Smooth muscle cell (in vitro differentiated cells): ENCODE results near the gene EPHB2. TPM values are rescaled to one million over a fixed set of nuclear protein-coding genes. Genes with fewer than 3 reads are reported as not detected.

ENCODE experiments used
- DNase-seq: peaks from one replicate; lab custom pipeline; 2025; ENCODE audit not compliant: unreplicated experiment; lab: John Stamatoyannopoulos, UW
- H2AFZ ChIP-seq: fragments of 200-600 bp; sonication (generic); 2 replicates; pipeline ENCODE4 v1.6.0; 2016; ENCODE audit warnings: antibody characterized with exemption, low read depth, mild to moderate bottlenecking
- H3F3A ChIP-seq: fragments of 200-600 bp; sonication (generic); 2 replicates; pipeline ENCODE4 v1.6.0; 2017; ENCODE audit warnings: antibody characterized with exemption, low read depth
- H3K27ac ChIP-seq: fragments of 200-600 bp; sonication (generic); 2 replicates; pipeline ENCODE4 v1.5.1; 2016; ENCODE audit warnings: low read depth, mild to moderate bottlenecking
- H3K27me3 ChIP-seq: fragments of 200-600 bp; sonication (generic); 2 replicates; pipeline ENCODE4 v1.6.1; 2016; ENCODE audit warnings: low read depth, mild to moderate bottlenecking
- H3K36me3 ChIP-seq: fragments of 200-600 bp; sonication (generic); 2 replicates; pipeline ENCODE4 v1.5.1; 2016; ENCODE audit warnings: low read depth
- H3K4me1 ChIP-seq: fragments of 200-600 bp; sonication (generic); 2 replicates; pipeline ENCODE4 v1.5.1; 2016; ENCODE audit warnings: low read depth
- H3K4me2 ChIP-seq: fragments of 200-600 bp; sonication (generic); 2 replicates; pipeline ENCODE4 v1.6.0; 2016; ENCODE audit warnings: mild to moderate bottlenecking
- H3K4me3 ChIP-seq: fragments of 200-600 bp; sonication (generic); 2 replicates; pipeline ENCODE4 v1.5.1; 2016; ENCODE audit warnings: mild to moderate bottlenecking
- H3K79me2 ChIP-seq: fragments of 200-600 bp; sonication (generic); 2 replicates; pipeline ENCODE4 v1.6.0; 2016; ENCODE audit warnings: low read depth, mild to moderate bottlenecking
- H3K9ac ChIP-seq: fragments of 200-600 bp; sonication (generic); 2 replicates; pipeline ENCODE4 v1.6.0; 2016; ENCODE audit warnings: low read depth
- H3K9me3 ChIP-seq: fragments of 200-600 bp; sonication (generic); replicated peaks from 2 replicates; pipeline ENCODE4 v1.5.1; 2016; ENCODE audit warnings: low read depth
- H4K20me1 ChIP-seq: fragments of 200-600 bp; sonication (generic); 2 replicates; pipeline ENCODE4 v1.6.0; 2016; ENCODE audit warnings: low read depth
- WGBS: methylation state at CpG from one replicate; pipeline ENCODE4 v1.1.7; 2016; ENCODE audit warnings: low lambda C conversion rate; 5-methylcytosine and 5-hydroxymethylcytosine counted together
- polyA plus RNA-seq: library from polyadenylated mRNA; unstranded; fragments of >200 nt; fragmentation: Nextera tagmentation; extraction: Ambion mirVana; gene quantifications from 2 replicates; pipeline ENCODE4 v1.2.1, GENCODE V29; 2016
- total RNA-seq: library from RNA; depleted of rRNA; stranded (reverse); fragments of >200 nt; gene quantifications from 2 replicates; pipeline ENCODE4 v1.2.3, GENCODE V29; 2014
- TF ChIP-seq, protein P1 (sequence below): fragments of 200-600 bp; sonication (generic); IDR thresholded peaks from 2 replicates; pipeline ENCODE4 v1.5.1; 2017; ENCODE audit warnings: borderline replicate concordance, mild to moderate bottlenecking, antibody characterized with exemption; ENCODE audit not compliant: insufficient read depth, poor library complexity, severe bottlenecking

EPHB2 gene
- total and polyA plus RNA-seq, 2 experiments from 2014 or later: 1.1 to 6.7 TPM

DNA sequence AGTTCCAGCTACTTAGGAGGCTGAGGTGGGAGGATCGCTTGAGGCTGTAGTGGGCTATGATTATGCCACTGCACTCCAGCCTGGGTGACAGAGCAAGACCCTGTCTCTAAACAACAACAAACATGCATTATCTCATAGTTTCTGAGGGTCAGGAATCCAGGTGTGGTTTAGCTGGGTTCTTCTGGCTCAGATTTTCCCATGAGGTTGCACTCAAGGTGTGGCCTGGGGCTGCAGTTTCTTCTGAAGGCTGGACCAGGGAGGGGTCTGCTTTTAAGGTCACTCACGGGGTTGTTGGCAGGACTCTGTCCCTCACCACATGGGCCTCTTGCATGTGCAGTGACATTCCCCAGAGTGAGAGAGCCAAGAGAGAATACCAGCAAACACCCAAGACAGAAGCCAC is 77.0 kb downstream of the EPHB2 start:
- no peaks in the 10 kb centered on the region for H3K4me1 ChIP-seq
- no peak overlapping the region for H2AFZ ChIP-seq
- TF ChIP-seq, protein P1, sequence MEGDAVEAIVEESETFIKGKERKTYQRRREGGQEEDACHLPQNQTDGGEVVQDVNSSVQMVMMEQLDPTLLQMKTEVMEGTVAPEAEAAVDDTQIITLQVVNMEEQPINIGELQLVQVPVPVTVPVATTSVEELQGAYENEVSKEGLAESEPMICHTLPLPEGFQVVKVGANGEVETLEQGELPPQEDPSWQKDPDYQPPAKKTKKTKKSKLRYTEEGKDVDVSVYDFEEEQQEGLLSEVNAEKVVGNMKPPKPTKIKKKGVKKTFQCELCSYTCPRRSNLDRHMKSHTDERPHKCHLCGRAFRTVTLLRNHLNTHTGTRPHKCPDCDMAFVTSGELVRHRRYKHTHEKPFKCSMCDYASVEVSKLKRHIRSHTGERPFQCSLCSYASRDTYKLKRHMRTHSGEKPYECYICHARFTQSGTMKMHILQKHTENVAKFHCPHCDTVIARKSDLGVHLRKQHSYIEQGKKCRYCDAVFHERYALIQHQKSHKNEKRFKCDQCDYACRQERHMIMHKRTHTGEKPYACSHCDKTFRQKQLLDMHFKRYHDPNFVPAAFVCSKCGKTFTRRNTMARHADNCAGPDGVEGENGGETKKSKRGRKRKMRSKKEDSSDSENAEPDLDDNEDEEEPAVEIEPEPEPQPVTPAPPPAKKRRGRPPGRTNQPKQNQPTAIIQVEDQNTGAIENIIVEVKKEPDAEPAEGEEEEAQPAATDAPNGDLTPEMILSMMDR: no peak
- no peaks in the 10 kb centered on the region for H3K36me3 ChIP-seq
- no peak overlapping the region for H3K4me2 ChIP-seq
- no peak overlapping the region for H3K27ac ChIP-seq
- DNase-seq: no peak
- H3K4me3 ChIP-seq: no peak overlapping the region
- peaks cover 96% of the 10 kb centered on the region for H3K27me3 ChIP-seq
- no peak overlapping the region for H3K9ac ChIP-seq
- H3K79me2 ChIP-seq: no peaks in the 10 kb centered on the region
- H3F3A ChIP-seq: no peaks in the 10 kb centered on the region
- H4K20me1 ChIP-seq: no peaks in the 10 kb centered on the region
- 89% methylated on average over 2 of the region's 2 CpGs for WGBS
- no peaks in the 10 kb centered on the region for H3K9me3 ChIP-seq

DNA sequence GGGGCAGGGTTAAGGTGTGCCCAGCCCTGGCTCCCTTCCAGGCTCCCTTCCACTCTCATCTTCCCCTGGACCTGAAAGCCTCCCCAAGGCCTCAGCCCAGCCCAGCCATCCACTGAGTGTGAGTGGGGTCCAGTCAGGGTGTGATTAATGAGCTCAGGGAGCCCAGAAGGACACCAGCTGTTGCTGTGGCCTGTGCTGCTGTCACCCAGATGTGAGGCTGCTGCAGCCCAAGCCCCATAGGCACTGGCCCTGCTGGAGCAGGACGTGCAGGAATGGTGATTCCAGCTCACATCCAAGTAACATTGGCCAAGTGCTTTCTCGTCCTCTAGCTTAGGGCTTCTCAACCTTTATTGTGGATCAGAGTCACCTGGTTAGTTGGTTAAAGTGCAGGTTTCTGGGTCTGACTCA is 77.6 kb downstream of the EPHB2 start:
- WGBS: 78% methylated on average over 2 of the region's 2 CpGs
- no peak overlapping the region for H3K4me3 ChIP-seq
- H4K20me1 ChIP-seq: no peaks in the 10 kb centered on the region
- no peaks in the 10 kb centered on the region for H3K36me3 ChIP-seq
- TF ChIP-seq, protein P1: no peak
- no peak overlapping the region for H2AFZ ChIP-seq
- H3K79me2 ChIP-seq: no peaks in the 10 kb centered on the region
- no peak overlapping the region for H3K9ac ChIP-seq
- H3K9me3 ChIP-seq: no peaks in the 10 kb centered on the region
- no peaks in the 10 kb centered on the region for H3F3A ChIP-seq
- H3K27ac ChIP-seq: no peak overlapping the region
- peaks cover 96% of the 10 kb centered on the region for H3K27me3 ChIP-seq
- H3K4me2 ChIP-seq: no peak overlapping the region
- H3K4me1 ChIP-seq: no peaks in the 10 kb centered on the region
- no peak for DNase-seq

- H3K27ac ChIP-seq: no peak overlapping the region
- no peak overlapping the region for H3K4me2 ChIP-seq
Observed at GRCh38 chr1:22789356-22789994, 78.8 kb downstream of the EPHB2 start.

More at GRCh38 chr1:22789356-22789994, 78.8 kb downstream of the EPHB2 start:
- WGBS: 68% methylated on average over 6 of the region's 6 CpGs
- Histone ChIP-seq H3K4me3 (no peak overlapping the region), H3K79me2 (no peaks in the 10 kb centered on the region), H3K27me3 (peaks cover 90% of the 10 kb centered on the region), H3K9ac (no peak overlapping the region), H4K20me1 (peaks cover 5% of the 10 kb centered on the region), H3F3A (no peaks in the 10 kb centered on the region), H3K36me3 (no peaks in the 10 kb centered on the region), H3K4me1 (peaks cover 6% of the 10 kb centered on the region), H2AFZ (no peak overlapping the region), H3K9me3 (no peaks in the 10 kb centered on the region)
- TF ChIP-seq, protein P1: no peak
- DNase-seq: no peak
